NCI-H748 (cell line): ENCODE results near the gene SEPHS1.
"Not testable (repeated sequence)": the region's sequence is repeated elsewhere in the genome, so short reads cannot be mapped to it uniquely, and the experiment has no call there.

Experiments used
- DNase-seq: peaks from one replicate; lab custom pipeline; 2025; ENCODE audit not compliant: unreplicated experiment; lab: John Stamatoyannopoulos, UW

The SEPHS1 gene

DNA sequence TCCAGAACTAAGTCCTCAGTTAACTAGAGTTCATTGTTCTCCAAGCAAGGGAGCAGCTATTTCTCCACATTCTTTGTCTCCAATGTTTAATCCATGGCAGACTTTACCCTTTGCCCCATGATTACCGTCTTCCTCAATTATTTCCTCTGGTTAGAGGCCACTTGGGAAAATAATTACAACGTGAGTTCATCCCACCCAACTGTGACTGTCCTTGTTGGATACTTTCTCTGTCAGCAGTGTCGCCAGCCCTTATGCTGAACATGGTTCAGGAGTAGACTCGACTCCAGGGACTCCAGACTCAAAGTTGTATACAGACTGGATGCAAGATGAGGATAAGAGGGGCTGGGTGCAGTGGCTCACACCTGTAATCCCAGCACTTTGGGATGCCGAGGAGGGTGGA is 17.1 kb upstream of the SEPHS1 start:
- DNase-seq: peak; percentile 1

DNA sequence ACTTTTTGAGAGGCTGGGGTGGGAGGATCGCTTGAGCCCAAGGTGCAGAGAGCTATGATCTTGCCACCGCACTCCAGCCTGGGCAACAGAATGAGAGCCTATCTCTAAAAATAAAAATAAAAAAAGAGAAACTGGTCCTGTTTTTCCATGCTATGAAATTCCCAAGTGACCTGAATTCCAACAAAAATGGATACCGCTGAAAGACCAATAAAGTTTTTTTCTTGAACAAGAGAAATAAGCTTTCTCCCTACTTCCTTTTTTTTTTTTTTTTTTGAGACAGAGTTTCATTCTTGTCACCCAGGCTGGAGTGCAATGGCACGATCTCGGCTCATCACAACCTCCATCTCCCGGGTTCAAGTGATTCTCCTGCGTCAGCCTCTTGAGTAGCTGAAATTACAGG is 12.5 kb upstream of the SEPHS1 start:
- no peak for DNase-seq

DNA sequence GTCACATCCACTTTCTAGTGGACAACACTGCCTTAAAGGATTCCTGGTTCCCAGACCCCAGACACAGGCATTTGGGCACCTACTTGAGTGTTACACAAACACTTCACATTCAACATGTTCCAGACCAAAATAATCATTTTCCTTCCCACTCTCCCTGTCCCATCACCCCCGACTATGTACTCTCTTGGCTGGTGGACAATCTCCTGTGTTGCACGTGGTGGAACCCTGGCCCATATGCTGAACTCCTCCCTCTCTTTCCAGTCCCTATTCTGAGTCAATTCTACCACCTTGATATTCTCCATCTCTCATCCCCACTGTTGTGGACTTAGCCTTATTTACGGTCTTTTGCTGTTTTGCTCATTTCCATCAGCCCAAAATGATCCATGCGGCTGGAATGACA is 8.3 kb upstream of the SEPHS1 start:
- DNase-seq: no peak

DNA sequence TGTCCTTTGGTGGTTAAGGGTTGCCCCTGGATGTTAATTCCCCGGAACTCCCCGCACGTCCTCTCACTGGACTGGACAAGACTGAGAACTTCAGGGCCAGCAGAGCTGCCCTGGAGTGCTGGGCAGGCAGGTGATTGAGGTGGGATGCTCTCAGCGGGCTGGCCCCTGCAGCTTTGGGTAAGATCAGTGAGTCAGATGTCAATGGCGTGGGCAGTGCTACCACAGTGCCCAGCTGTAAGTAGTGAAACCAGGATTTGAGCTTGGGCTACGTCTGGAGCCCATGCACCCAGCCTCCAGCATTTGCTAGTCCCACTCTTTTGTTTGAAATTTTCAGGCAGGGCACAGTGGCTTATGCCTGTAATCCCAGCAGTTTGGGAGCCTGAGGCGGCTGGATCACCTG is 6.7 kb upstream of the SEPHS1 start:
- DNase-seq: no peak

DNA sequence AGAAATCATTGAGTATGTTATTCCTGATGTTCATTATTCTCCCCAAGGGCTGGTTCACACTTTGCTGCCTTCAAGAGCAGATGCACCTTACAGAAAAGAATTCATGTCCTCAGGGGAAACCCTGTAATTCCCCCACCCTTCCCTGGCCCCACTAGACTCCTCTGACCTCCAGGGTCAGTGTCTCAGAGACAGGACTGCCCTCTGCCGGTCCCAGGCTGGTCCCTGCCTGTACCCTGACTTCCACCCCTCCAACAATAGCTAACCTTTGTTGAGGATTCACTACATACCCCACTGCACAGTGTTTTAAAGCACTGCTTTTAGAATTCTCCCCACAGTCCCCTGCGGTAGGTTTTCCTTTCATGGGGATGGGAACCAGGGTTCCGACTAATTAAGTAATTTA is 4.4 kb upstream of the SEPHS1 start:
- no peak for DNase-seq

DNA sequence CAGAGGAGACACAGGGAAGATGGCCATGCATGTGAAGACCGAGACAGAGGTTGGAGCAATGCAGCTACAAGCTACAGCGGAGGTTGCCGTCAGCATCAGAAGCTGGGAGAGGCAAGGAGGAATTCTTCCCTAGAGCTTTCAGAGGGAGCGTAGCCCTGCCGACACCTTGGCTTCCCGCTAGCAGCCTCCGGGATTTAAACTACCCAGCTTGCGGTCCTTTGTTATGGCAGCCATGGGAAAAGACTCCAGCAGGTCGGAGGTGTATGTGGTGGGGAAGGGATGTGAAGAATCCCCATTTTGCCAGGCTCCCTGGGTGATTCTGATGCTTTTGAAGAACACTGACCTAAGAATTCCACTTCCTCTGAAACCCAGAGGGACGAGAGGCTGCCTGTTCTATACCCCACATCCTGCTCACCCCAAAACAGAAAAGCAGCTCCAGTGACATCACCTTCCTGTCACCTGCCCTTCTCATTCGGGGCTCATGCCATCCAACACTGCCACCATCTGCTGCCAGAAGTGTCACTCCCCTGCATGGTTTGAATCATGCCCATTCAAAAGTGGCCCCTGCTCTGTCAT is 3.3 kb upstream of the SEPHS1 start:
- no peak for DNase-seq

DNA sequence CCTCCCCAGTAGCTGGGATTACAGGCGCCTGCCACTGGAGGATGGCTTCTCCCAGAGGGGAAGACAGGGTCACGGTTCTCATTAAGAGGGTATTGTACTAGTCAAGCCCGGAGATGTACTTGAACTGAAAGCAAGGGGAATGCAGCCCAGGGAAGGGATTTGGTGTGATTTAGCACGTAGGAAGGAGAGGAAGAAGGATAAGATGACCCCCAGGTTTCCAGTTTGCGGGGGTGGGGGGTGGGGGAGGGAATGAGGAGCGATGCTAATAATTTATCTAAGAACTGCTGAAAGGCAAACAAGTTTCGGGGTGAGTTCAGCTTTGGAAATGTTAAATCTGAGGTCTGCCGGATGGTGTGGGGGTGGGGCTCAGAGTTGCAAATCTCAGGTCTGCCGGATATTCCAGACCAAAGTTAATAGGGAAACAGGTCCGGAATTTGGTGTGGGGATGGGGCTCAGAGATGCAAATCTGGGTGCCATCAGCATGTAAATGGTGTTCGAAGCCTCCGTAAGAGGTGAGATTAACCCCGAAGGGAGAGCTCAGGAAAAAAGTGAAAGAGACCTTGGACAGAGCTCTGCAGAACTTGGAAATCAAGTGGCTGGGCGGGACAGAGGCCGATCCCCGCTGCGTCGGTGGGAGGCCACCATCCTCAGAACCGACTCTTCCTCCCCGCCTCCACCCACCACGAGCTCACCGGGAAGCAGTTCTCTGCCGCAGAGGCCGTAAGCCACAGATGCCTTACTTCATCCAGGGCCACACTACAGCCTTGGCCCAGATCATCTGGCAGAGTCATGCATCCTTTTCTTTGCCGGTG is 1.6 kb upstream of the SEPHS1 start:
- peak; percentile 6 for DNase-seq

DNA sequence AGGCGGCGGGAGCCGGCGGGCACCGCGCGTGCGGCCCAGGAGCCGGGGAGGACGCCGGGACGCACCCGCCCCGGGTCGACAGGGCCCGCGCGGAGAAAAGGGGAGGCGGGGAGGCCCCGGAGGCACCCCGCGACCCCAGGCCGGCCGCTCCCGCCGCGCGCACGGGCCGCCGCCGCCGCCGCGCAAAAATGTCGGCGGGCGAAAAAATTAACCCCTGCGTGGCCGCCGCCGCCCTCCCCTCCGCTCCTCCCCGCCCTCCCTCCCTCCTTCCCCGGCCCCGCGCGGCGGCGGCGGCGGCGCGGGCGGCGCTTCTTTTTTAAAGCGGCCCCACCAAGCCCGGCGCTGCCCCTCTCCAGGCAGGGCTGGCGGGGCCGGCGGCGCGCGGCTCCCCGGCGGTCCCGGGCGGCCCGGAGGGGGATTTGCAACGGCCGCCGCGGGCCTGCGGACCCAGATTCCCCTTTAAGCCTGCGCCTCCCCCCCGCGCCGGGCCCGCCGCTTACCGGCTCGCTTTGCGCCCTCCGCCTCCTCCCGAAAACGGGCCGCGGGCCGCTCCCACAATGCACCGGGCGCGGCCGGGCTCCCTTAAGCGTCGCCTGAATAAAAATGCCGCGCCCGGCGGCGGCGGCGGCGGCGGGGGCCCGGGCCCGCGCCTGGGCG is 465 bp downstream of the SEPHS1 start:
- DNase-seq: peak; percentile 81

DNA sequence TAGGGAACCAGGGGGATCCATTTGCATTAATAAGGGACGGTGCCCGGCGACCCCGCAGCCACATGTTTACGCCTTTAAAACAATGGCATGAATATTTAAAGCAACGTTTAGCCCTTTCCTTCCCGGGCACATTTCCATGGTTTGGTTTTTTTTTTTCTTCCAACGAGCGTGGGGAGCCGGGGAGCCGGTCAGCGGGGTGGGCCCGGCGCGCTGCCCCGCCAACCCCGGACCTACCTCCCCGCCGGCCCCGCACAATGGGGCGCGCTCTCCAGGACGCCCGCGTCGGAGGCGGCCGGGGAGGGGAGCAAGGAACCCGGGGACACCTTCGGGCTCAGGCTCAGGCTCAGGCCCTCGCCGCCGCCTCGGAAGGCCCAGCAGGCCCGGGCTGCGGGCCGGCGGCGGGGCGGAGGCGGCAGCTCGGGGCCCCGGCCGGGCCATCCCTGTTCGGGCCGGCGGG is 1.0 kb downstream of the SEPHS1 start:
- DNase-seq: peak; percentile 35

DNA sequence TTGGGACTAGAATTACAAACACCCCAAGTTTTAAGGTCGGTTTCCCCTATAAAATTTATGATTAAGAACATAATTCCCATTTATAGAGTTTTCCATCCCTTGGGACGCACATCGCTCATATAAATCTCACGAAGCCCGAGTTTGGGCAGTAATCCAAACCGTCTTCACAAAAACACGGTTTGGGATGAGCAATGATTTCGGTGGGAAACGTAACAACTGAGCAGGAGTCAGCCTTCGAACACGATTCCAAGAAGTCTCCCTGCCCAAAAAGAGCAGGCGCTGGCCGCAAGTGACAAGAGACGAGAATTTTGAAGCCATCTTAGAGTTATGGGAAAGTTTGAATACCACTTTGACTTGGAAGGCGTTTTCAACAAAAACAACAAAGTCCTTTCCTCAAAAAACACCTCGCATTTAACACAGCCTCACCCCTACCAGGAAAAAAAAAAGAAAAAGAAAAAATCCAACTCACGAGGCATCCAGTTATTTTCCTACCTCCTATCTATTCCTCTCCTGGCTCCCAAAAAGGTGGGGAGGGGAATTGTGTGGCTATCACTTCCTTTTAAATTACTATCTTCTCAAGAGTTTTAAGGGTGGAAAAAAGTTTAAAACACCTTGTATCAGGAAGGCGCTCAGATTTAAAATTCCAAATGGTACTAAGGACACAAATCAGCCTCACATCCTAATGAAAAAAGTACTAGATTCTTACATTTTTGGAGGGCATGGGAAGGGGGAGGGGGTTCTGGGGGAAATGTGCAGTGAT is 1.6 kb downstream of the SEPHS1 start:
- no peak for DNase-seq

DNA sequence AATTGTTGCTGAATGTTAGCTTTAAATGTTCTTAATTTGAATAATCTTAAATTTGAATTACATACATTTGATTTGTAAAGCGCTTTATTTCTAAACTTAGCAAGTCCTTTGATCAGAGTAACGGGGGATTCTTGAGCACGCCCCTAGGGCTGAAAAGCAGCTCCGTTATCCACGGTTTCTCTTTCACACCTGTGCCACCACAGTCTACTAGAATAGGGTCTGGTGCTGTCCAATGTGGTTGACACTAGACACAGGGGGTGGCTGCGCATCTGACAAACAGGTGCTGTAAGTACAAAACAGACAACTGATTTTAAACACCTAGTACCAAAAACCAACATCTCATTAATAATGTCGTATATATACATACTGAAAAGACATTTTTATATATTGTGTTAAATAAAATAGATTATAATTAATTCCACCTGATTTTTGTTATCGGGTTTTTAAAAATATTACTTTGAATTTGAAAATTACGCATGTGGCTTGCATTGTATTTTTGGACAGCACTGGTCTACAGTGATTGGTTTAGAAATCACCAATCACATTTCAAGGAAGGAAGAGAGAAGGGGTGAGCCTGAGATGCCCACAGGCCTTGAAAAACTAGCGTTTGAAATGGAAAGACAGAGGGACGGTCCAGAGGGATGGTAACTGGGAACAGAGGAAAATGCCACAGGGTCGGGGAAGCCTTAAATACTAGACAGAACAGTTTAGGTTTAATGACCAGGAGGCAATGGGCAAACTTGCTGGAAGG is 7.3 kb downstream of the SEPHS1 start:
- no peak for DNase-seq

DNA sequence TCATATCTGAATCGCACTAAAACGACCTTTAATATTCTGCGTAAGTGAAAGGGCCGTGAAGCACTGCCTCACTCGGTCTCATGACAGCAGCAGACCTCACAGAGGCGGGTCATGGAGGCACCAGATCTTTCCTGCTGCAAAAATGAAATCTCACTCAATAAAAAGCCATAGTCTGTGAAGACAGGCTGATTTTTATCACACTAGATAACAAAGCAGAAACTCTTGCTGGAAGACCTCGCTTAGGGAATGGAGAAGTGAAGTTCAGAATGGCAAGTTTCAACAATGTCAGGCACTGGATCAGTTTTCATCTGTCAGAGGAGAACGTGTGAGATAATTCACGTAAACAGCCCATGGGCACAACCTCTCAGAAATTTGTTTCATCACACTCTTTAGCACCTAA is 8.0 kb downstream of the SEPHS1 start:
- no peak for DNase-seq

DNA sequence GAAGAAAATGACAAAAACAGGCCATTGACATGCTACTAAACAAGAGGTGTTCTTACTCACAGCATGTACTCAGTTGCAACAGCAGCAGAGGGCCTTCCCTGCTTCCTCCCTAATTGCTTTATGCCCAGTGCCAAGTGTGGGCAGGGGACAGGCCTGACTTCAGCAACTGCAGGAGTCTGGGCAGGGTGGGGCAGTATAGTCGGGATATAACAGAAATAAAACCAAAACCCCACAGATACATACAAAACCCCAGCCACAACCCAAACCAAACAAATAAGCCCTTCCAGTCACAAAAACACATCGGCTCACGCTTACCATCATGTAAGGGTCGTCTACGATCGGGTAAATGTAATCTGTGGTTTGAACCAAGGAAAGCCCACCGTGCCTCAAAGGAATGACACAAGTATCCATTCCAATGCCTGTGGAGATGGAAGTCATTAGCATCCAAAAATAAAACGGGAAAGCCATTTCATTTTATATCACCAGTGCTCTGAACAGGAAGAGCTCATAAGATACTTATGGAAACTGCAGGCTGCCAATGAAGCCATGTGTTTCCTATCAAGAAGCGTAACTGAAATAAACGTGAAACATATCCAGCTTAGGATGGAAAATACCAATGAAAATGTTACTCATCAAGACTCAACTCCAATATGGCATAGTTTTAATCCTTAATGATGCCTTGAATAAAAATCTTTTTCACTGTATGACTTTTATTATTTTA is 9.5 kb downstream of the SEPHS1 start:
- no peak for DNase-seq

DNA sequence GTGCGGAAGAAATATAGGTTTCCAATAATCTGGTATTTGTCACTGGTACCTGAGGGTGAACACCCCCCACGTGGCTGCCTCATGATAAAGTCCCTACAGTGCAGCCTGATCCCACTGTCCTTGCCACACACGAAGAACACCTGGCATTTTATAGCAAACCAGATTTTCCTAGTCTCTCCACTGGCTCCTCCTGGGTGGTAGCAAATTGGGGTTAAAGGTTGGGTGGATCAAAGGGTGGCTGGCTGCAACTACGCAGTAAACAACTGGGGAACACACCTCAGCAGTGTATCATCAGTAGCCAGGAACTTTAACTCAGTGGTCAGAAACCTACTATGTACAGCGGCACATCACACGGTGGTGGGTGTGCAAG is 10.3 kb downstream of the SEPHS1 start:
- no peak for DNase-seq

DNA sequence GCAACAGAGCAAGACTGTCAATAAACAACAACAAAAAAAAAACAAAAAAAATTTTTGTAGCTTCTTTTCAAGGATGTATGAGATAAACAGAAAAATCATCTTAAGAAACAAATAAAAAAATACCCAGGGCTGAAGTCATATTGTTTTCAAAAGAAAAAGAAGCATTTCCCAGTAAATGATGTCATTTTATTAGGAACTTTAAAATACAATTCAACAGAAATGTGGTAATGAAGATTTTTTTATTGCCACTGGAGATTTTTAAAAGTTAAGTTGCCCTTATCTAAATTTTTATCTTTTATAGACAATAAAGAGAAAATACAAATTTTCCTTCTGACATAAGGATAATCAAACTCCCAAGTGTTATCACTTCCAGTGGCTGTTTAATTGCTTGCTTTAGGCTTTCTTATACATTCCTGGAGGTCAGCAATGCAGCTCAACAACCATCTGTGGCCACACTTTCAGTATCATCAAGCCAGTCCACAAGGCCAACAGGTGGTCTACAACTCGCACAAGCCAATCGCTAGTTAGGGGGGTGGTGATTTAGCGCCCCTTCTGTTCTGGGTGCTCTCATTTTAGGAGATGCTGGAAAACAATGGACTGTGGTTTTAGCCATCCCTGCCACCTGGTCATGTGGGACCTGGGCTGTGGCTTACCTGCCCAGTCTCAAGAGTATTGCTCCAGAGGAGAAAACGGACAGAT is 10.8 kb downstream of the SEPHS1 start:
- no peak for DNase-seq

DNA sequence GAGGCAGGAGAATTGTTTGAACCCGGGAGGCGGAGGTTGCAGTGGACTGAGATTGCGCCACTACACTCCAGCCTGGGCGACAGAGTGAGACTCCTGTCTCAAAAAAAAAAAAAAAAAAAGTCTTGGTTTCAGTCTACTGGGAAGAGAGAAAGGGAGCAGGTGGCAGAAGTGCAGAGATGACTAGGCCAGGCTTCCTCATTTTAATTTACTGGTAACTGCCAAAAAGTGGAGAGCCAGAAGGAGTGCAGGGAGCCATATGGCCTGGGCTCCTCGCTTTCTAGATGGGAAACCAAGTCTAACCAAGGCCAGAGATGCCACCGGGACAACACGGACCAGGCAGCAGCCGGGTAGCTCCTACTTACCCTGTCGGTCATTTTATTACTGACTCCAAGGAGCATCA is 12.2 kb downstream of the SEPHS1 start:
- no peak for DNase-seq

DNA sequence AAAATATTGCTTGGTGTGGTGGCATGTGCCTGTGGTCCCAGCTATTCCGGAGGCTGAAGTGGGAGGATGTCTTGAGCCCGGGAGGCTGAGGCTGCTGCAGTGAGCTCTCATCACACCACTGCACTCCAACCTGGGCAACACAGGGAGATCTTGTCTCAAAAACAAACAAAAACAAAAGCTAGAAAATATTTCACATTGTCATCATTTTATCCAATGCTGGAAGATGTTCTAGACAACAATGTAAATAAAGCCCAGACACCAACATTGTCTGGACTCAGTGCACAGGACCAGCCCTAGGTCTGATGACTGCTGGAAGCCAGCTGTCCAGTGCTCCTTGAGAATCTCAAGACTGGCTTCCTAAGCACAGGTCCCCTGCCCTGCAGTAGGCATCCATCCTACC is 13.5 kb downstream of the SEPHS1 start:
- DNase-seq: no peak

DNA sequence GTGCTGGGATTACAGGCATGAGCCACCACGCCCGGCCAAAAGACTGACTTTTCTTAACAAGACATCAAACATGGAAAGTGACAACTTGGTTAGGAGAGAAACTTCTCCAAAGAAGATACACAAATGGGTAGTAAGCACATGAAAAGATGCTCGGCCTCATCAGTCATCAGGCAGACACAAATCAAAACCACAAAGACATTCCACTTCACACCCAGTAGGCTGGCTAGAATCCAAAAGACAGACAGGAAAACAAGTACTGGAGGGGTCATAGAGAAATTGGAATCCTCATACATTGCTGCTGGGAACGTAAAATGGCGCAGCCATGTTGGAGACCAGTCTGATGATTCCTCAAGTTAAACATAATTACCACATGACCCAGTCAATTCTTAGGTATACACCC is 16.4 kb downstream of the SEPHS1 start:
- DNase-seq: no peak

DNA sequence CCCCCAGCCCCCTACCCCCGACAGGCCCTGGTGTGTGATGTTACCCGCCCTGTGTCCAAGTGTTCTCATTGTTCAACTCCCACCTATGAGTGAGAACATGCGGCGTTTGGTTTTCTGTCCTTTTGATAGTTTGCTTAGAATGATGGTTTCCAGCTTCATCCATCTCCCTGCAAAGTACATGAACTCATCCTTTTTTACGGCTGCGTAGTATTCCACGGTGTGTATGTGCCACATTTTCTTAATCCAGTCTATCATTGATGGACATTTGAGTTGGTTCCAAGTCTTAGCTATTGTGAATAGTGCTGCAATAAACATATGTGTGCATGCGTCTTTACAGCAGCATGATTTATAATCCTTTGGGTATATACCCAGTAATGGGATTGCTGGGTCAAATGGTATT is 17.1 kb downstream of the SEPHS1 start:
- DNase-seq: not testable (repeated sequence)

DNA sequence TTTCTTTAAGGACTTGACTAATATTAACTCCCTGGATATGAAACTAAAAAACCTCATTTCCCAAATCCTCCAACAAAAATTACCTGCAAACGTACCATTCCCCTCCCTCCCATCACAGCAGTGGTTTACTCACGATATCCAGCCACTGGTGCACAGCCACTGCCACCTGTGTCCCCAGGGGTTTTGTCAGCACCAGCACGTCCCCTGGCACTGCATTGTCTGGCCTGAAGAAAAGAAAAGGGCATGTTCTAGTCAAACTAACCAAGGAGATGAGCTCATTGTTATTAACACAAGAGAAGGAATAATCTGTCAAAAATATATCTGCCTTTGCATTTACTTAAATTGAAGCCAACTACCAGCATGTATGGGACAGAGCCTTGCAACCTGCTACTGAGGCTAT is 18.5 kb downstream of the SEPHS1 start:
- DNase-seq: no peak
